Measurements from ENCODE around the gene STARD5.
"Not testable (repeated sequence)": the region's sequence is repeated elsewhere in the genome, so short reads cannot be mapped to it uniquely, and the experiment has no call there.

Gene STARD5

DNA sequence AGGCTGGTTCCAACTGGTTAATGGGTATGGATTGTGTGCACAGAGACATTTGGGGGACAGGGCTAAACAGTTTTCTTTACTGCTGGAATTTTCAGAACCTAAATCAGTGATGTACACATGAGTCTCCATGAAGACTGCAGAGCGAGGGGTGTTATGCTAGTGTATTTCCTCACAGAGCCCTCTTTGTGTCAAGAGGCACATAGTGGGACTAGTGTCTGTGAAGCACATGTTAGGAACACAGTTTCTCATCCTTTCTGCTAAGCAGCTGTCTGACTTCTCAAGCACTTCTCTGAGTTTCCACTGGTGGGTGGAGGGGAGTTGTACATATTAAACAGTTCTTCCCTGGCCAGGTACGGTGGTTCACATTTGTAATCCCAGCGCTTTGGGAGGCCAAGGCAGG lies 9.4 kb upstream of the STARD5 start:
- TF ChIP-seq, protein P1, sequence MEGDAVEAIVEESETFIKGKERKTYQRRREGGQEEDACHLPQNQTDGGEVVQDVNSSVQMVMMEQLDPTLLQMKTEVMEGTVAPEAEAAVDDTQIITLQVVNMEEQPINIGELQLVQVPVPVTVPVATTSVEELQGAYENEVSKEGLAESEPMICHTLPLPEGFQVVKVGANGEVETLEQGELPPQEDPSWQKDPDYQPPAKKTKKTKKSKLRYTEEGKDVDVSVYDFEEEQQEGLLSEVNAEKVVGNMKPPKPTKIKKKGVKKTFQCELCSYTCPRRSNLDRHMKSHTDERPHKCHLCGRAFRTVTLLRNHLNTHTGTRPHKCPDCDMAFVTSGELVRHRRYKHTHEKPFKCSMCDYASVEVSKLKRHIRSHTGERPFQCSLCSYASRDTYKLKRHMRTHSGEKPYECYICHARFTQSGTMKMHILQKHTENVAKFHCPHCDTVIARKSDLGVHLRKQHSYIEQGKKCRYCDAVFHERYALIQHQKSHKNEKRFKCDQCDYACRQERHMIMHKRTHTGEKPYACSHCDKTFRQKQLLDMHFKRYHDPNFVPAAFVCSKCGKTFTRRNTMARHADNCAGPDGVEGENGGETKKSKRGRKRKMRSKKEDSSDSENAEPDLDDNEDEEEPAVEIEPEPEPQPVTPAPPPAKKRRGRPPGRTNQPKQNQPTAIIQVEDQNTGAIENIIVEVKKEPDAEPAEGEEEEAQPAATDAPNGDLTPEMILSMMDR (conservative IDR thresholded peaks at IDR 0.05; ENCODE audit: control insufficient read depth, insufficient read depth, low read depth, low read length) = no peak
- DNase-seq (ENCODE audit: low read depth) = no peak
- no peak overlapping the region for H3K4me3 ChIP-seq (ENCODE audit: control insufficient read depth, low read depth, low read length)

DNA sequence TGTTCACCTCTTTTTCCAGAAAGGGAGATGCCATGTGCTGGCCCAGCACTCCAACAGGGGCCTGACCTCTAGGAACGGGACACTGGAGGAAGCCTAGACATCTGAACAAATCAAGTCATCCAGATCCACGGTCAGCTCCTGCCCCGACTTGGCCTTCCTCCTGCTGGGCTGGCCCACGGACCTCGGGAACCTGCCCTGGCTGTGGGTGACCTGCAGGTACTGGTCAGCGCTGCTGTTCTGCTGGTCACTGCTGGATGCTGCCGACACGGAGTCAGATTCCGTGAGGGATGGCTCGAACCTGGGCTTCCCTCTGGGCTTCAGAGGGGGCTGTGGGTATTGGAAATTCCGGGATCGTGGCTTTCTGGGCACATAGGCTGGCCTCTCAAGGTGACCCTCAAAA lies 8.4 kb upstream of the STARD5 start:
- TF ChIP-seq, protein P1 (conservative IDR thresholded peaks at IDR 0.05; ENCODE audit: control insufficient read depth, insufficient read depth, low read depth, low read length) = no peak
- DNase-seq (ENCODE audit: low read depth) = no peak
- no peak overlapping the region for H3K4me3 ChIP-seq (ENCODE audit: control insufficient read depth, low read depth, low read length)

GRCh38 chr15:81331600-81331999 lies 7.7 kb upstream of the STARD5 start:
- DNase-seq (ENCODE audit: low read depth) = no peak
- H3K4me3 ChIP-seq (ENCODE audit: control insufficient read depth, low read depth, low read length) = no peak overlapping the region
- TF ChIP-seq, protein P1 (conservative IDR thresholded peaks at IDR 0.05; ENCODE audit: control insufficient read depth, insufficient read depth, low read depth, low read length) = no peak

GRCh38 chr15:81331141-81331540 lies 7.2 kb upstream of the STARD5 start:
- not testable (repeated sequence) for DNase-seq (ENCODE audit: low read depth); H3K4me3 ChIP-seq (ENCODE audit: control insufficient read depth, low read depth, low read length)

GRCh38 chr15:81330366-81331090 lies 6.6 kb upstream of the STARD5 start:
- H3K4me3 ChIP-seq (ENCODE audit: control insufficient read depth, low read depth, low read length) = no peak overlapping the region
- no peak for DNase-seq (ENCODE audit: low read depth)
- TF ChIP-seq, protein P1 (conservative IDR thresholded peaks at IDR 0.05; ENCODE audit: control insufficient read depth, insufficient read depth, low read depth, low read length) = no peak

DNA sequence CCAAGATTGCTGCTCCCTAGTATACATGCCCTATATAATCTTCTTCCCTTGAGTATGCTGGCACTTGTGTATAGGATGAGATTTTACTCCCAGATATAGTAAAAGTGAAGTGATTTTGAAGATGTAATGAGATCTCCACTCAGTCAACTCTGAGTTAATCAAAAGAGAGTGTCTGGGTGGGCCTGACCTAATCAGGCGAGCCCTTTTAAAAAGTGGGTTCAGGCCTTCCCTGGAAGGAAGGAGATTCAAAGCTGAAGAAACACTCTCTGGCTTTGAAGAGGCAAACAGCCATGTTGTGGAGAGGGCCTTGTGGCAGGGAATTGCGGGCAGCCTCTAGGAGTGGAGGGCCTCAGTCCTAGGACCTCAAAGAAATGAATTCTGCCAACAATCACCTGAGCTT lies 5.5 kb upstream of the STARD5 start:
- TF ChIP-seq, protein P1 (conservative IDR thresholded peaks at IDR 0.05; ENCODE audit: control insufficient read depth, insufficient read depth, low read depth, low read length) = no peak
- DNase-seq (ENCODE audit: low read depth) = no peak

DNA sequence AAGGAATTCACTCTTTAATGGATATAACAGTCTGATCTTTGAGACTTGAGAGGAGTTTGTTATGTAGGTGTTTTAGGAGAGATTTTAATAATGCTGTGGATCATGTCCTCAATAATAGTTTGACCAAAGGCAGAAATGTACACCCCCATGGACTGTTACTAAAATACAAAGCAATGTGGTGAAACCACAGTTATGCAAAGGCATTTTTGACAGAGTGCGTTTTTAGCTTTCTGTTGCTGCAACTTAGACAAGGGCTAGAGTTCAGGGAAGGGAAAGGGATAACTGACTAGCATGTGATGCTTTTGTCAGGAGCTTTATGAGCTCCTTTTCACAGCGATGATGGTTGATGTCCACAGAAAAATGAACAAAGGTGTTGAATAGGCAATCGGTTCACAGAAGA lies 3.6 kb upstream of the STARD5 start:
- H3K4me3 ChIP-seq (ENCODE audit: control insufficient read depth, low read depth, low read length) = no peak overlapping the region
- DNase-seq (ENCODE audit: low read depth) = peak; percentile 91
- TF ChIP-seq, protein P1 (conservative IDR thresholded peaks at IDR 0.05; ENCODE audit: control insufficient read depth, insufficient read depth, low read depth, low read length) = no peak

More for the DNA sequence above, 5.5 kb upstream of the STARD5 start:
- no peak overlapping the region for H3K4me3 ChIP-seq (ENCODE audit: control insufficient read depth, low read depth, low read length)
